Measurements from ENCODE around the gene HAUS8. TPM values are rescaled to one million over a fixed set of nuclear protein-coding genes. Genes with fewer than 3 reads are reported as not detected.
"Not testable (repeated sequence)": the region's sequence is repeated elsewhere in the genome, so short reads cannot be mapped to it uniquely, and the experiment has no call there.

The HAUS8 gene
- total RNA-seq, 1 experiment from 2014 or later, result 30.6 TPM

DNA sequence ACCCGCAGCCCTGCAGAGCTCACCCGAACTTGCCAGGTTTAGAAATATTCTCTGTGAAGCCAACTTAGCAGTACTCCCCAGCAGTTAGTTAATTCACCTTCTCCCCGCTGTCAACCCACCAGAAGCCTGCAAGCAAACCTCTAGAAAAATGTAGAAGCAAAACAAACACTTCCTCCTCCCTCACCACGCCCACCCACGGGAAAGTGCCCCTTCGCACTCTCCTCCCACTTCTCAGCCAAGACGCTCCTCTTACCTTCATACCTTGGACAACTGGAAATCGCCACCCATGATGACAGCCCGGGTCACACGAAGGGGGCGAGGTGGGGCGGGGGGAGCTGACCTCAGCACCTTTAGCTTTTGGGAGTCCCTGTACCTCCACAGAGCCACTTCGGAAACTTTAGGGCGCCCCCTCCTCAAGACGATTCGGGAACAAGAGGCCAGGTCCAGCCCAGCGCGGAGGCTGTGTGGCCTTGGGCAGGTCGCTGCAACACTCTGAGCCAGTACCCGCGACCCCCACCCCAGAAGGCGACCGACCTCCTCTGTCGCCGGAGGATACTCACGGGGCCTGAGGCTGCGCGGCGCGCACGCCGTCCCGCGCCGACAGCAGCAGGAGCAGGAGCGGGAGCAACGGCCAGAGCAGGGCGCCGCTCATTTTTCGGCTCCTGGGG is 49.1 kb downstream of the HAUS8 start:
- H3K4me1 Mint-ChIP-seq (ENCODE audit: low read depth, unreplicated experiment), result peaks cover 7% of the 10 kb centered on the region
- TF ChIP-seq CTCF (IDR thresholded peaks at IDR 0.05; ENCODE audit: insufficient read depth in 1 of 2, low read depth in 1 of 2, low read length in 1 of 2, severe bottlenecking in 1 of 2, unreplicated experiment in 1 of 2), result no peak
- peak overlapping the region; percentile 4 for H3K27ac Mint-ChIP-seq (ENCODE audit: unreplicated experiment)
- peaks cover 7% of the 10 kb centered on the region for H3K27me3 Mint-ChIP-seq (ENCODE audit: insufficient read depth, unreplicated experiment)
- H3K9me3 Mint-ChIP-seq (ENCODE audit: unreplicated experiment), result no peaks in the 10 kb centered on the region
- ChIA-PET CTCF (no interaction called here), POLR2A (no interaction called here)
- no peaks in the 10 kb centered on the region for H3K36me3 ChIP-seq (ENCODE audit: control insufficient read depth, insufficient read depth, low read length)
- peaks cover 4% of the 10 kb centered on the region for H3K36me3 Mint-ChIP-seq (ENCODE audit: insufficient read depth, unreplicated experiment)
- no TSS peak for BruUV-seq (replicated peaks)
- peaks cover 10% of the 10 kb centered on the region; the same call in 1 of the 2 replicates for H3K4me1 ChIP-seq
- DNase-seq, result no peak
- no peaks in the 10 kb centered on the region for H3K27me3 ChIP-seq (replicated peaks; ENCODE audit: control insufficient read depth, insufficient read depth, low read length)
- peak overlapping the region; percentile 45 for H3K4me3 ChIP-seq (ENCODE audit: low read depth, low read length)
- H3K4me3 Mint-ChIP-seq (ENCODE audit: unreplicated experiment), result peak overlapping the region; percentile 69
- no peaks in the 10 kb centered on the region for H3K9me3 ChIP-seq
- intact Hi-C loops (cut with micrococcal nuclease; ENCODE audit: unreplicated experiment), result no loop called here

DNA sequence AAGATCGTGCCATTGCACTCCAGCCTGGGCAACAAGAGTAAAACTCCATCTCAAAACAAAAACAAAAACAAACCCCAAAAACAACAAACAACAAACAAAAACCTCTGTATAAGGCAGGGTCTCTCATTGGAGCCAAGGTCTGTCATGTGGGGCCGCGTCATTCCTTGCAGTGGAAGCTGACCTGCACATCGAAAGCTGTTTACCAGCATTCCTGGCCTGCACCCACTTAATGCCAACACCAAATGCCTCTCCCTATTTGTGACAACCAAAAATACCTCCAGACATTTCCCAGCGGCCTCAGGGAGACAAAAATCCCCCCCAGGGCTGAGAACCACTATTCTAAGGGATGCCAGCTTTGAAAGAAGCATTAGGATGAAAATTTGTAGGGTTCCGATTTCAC is 49.9 kb downstream of the HAUS8 start:
- BruUV-seq (replicated peaks), result no TSS peak
- peaks cover 4% of the 10 kb centered on the region for H3K36me3 Mint-ChIP-seq (ENCODE audit: insufficient read depth, unreplicated experiment)
- intact Hi-C loops (cut with micrococcal nuclease; ENCODE audit: unreplicated experiment), result no loop called here
- ChIA-PET POLR2A (no interaction called here), CTCF (no interaction called here)
- TF ChIP-seq CTCF (IDR thresholded peaks at IDR 0.05; ENCODE audit: insufficient read depth in 1 of 2, low read depth in 1 of 2, low read length in 1 of 2, severe bottlenecking in 1 of 2, unreplicated experiment in 1 of 2), result no peak
- H3K4me3 Mint-ChIP-seq (ENCODE audit: unreplicated experiment), result peak overlapping the region; percentile 69
- peaks cover 7% of the 10 kb centered on the region for H3K4me1 Mint-ChIP-seq (ENCODE audit: low read depth, unreplicated experiment)
- Histone ChIP-seq H3K9me3 (no peaks in the 10 kb centered on the region), H3K27me3 (replicated peaks; ENCODE audit: control insufficient read depth, insufficient read depth, low read length) (no peaks in the 10 kb centered on the region), H3K36me3 (ENCODE audit: control insufficient read depth, insufficient read depth, low read length) (no peaks in the 10 kb centered on the region), H3K4me1 (peaks cover 10% of the 10 kb centered on the region; the same call in 1 of the 2 replicates), H3K4me3 (ENCODE audit: low read depth, low read length) (no peak overlapping the region)
- H3K9me3 Mint-ChIP-seq (ENCODE audit: unreplicated experiment), result no peaks in the 10 kb centered on the region
- no peak overlapping the region for H3K27ac Mint-ChIP-seq (ENCODE audit: unreplicated experiment)
- H3K27me3 Mint-ChIP-seq (ENCODE audit: insufficient read depth, unreplicated experiment), result peaks cover 7% of the 10 kb centered on the region
- no peak for DNase-seq

DNA sequence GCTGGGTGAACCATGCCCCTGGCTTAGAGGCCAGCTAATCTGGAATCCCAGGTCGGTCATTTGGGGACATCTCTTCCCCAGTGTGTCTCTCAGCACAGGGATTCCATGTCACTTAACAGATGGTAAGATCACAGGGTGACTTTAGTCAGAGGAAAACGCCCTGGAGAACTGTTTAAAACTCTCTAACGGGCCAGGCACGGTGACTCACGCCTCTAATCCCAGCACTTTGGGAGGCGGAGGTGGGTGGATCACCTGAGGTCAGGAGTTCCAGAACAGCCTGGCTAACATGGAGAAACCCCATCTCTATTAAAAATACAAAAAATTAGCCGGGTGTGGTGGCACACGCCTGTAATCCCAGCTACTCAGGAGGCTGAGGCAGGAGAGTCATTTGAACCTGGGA is 50.3 kb downstream of the HAUS8 start:
- BruUV-seq (replicated peaks); H3K9me3 ChIP-seq; CTCF ChIA-PET: not testable (repeated sequence)

More for the DNA sequence above, 50.3 kb downstream of the HAUS8 start:
- peaks cover 10% of the 10 kb centered on the region; the same call in 1 of the 2 replicates for H3K4me1 ChIP-seq
- H3K4me1 Mint-ChIP-seq (ENCODE audit: low read depth, unreplicated experiment); intact Hi-C loops (cut with micrococcal nuclease; ENCODE audit: unreplicated experiment); H3K4me3 Mint-ChIP-seq (ENCODE audit: unreplicated experiment); H3K27me3 Mint-ChIP-seq (ENCODE audit: insufficient read depth, unreplicated experiment); H3K4me3 ChIP-seq (ENCODE audit: low read depth, low read length); H3K27me3 ChIP-seq (replicated peaks; ENCODE audit: control insufficient read depth, insufficient read depth, low read length); POLR2A ChIA-PET; H3K36me3 Mint-ChIP-seq (ENCODE audit: insufficient read depth, unreplicated experiment); H3K36me3 ChIP-seq (ENCODE audit: control insufficient read depth, insufficient read depth, low read length); H3K9me3 Mint-ChIP-seq (ENCODE audit: unreplicated experiment); H3K27ac Mint-ChIP-seq (ENCODE audit: unreplicated experiment); DNase-seq: not testable (repeated sequence)
